GM19351 (cell line): ENCODE data around the gene FLOT2.
"Not testable (repeated sequence)": the region's sequence is repeated elsewhere in the genome, so short reads cannot be mapped to it uniquely, and the experiment has no call there.

Source experiments
- ATAC-seq: cut with Tn5 transposase; IDR thresholded peaks from one replicate; pipeline ENCODE4 v1.9.1; 2021; ENCODE audit warnings: mild to moderate bottlenecking, moderate library complexity; ENCODE audit not compliant: unreplicated experiment

FLOT2 gene

DNA sequence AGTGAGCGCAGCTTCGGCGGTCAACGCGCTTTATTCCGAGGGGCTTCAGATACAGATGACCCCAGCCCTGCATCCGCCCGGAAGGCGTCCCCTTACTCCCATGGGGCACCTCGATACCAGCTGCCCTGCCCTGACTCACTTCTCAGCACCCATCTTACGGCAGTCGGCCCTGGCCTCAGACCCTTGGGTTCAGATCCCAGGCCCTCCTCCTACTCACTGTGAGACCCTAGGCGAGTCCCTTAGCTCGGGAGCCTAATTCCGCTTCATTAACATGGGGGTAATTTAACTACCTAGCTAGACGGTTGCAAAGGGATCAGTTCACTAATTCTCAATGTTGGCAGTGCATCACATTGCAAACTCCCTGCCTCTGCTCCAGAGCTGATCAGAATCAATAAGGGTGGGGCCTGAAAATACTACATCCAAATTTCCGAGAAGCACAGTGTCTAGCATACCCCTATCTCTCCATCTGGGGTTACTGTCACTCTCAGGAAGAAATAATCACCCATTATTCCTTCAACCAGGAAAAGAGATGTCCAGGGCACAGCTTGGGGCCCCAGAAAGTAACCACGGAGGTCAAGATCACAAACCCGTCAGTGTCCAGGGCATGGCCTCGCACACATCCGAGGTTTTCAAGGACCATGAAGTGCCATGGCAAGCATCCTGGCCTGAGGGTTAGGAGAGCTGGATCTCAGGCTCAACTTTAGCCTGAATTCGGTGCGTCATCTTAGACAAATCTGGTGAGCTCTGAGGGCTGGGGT lies 415 bp upstream of the FLOT2 start:
- ATAC-seq, result no peak

DNA sequence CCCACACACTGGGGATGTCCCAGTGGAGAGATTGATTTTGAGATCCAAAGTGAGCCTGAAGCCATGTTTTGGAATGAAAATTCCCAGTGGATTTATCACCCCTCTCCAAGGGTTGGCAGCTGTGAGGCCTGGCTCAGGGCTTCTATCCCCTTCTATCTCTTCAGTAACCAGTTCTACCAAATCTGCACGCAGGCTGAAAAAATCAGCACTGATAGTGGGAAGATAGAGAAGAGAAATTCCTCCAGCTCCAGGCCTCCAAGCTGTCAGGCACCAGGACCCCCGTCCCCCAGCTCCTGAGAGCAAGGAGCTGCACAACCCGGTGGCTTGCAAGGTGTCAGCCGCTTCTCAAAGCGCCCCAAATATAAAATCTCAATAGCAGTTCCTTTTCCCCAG lies 1.0 kb downstream of the FLOT2 start:
- ATAC-seq, result no peak

DNA sequence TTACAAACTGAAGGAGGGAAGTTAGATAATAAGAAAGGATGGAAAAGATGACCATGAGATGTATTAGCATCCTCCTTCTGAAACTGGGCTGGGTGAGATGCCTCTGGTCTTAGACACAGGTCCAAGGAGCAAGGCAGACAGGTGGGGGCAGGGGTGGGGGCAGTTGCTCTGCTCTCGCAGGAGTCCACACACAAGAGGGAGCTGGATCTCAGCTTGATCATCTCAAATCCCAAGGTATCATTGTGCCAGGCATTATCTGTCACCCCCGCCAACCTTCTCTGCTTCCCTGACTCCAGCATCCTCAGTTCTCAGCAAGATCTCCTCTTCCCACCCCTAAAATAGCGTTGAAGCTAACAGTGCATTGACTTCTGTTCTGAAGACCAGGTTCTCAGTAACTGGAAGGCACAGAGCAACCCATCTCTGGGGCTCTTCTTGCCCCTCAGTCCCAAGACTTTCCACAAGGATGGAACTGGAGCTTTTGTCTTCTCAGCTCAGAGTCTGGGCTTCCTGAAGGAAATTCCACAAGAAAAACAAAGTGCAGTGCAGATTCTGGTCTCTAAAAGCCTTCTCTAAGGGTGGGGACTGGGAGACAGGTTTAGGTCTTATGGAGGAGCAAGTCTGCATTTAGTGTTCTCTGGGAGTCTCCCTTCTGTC lies 1.6 kb downstream of the FLOT2 start:
- no peak for ATAC-seq

DNA sequence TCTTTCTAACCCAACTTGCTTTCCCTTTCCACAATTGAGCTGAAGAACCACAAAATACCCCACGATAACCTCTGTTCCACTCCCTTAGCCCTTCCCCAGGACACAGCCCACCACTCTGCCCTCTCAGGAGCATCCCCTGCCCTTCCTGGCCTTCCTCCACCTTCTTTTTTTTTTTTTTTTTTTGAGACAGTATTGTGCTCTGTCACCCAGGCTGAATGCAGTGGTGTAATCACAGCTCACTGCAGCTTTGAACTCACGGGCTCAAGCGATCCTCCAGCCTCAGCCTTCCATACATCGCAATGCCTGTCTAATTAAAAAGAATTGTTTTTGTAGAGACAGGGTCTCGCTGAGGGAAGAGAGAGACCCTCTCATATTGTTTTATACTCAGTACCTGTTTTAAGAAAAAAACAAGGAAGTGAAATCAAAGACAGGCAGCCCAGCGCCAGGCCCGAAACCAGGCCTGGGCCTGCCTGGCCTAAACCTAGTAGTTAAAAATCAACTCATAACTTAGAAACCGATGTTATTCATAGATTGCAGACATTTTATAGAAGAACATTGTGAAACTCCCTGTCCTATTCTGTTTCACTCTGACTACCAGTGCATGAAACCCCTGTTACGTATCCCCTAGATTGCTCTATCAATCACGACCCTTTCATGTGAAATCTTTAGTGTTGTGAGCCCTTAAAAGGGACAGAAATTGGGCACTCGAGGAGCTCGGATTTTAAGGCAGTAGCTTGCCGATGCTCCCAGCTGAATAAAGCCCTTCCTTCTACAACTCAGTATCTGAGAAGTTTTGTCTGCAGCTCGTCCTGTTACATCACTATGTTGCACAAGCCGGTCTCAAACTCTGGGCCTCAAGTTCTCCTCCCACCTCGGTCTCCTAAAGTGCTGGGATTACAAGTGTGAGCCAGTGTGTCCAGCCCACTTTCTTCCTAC lies 4.0 kb downstream of the FLOT2 start:
- ATAC-seq, result not testable (repeated sequence)

DNA sequence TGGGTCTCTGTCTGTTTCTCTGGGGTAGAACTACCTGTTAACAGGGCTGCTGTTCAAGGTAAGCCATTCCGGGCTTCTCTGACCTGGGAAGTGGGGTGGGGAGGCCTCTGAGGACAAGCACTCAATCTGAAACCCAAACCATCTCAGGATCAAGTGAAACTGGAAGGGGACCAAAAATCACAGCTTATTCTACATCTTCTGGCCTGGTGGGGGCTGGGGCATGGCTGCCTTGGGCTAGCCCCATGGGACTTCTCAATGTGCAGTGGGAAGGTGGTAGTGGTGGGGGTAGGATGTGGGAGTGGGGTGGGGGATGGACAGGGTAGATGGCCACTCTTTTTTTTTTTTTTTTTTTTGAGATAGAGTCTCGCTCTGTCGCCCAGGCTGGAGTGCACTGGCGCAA lies 5.5 kb downstream of the FLOT2 start:
- ATAC-seq, result no peak

DNA sequence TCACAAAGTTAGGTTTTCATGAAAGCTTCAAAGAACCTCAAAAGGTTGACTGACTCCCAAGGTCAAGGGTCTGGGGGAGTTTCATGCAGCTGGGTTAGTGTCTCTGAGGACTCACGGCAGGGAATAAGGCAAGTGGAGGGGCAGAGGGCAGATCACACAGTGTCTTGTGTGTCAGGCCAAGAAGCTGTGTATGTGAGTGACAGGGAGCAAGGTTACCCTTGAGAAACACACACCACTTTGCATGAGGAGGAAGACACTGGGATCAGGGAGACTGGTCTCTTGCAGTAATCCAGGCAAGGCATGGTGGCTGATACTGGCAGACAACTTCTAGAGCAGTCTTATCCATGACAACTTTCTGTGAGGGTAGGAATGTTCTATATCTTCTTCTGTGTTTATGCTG lies 6.3 kb downstream of the FLOT2 start:
- ATAC-seq, result no peak

DNA sequence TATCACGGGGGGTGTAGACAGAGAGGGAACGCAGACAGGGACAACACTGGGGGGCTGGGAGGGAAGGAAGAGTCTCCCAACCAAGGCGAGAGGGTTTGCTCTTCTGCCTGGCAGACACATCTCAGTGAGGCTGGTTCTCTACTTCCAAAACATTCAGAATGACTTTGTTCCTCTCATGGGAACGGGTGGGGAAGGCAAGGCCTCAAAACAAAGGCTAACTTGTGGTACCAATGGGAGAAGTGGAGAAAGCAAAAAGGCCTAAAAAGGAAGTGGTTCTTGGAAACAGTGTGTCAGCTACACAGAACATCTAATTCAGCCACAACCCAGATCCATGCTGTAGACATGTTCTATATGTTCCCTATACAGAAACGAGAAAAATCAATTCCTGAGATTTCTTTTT lies 7.5 kb downstream of the FLOT2 start:
- ATAC-seq, result no peak

DNA sequence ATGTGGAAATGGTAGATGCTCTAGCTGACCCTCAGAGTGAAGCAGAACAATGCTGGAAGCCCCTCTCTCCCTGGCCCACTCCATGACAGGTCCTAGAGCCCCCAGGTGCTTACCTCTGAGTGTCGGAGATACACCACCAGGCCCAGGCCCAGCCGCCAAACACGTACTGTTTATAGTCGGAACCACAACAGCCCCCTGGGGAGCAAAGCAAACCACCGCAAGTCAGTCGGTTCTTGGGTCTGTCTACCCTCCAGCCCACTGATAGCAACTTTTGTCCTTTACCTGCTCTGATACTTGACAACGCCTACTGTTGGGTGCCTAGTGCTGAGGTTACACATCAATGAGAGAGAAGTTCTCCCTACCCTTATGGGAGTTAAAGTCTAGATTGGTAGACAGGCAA lies 8.7 kb downstream of the FLOT2 start:
- no peak for ATAC-seq

DNA sequence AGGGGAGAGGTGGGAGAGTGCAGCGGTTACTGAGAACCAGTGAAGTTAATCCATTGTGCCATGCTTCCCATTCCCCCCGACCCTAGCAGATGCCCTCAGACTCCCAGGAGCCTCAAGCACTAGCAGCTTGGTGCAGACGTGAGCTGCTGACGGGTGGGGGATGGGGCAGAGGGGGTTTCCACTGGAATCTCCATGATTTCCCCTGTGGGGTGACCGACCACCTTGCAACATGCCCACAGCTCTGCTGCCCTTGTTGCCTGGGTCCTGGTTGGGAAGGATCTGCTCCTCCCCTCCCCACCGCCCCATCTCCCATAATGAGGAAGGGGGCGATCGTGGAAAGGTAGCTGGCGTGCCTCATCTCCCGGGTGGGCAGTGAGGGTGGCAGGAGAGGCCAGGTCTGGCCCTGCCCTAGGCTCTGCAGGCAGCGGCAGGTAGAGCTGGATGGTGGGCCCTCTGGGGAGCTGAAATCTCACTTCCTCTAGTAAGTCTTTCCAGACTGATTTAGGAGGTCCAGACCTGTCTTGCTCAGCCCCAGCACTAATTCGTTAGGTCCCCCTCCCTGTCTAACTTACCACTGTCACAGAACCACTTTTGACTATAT lies 9.6 kb downstream of the FLOT2 start:
- no peak for ATAC-seq

DNA sequence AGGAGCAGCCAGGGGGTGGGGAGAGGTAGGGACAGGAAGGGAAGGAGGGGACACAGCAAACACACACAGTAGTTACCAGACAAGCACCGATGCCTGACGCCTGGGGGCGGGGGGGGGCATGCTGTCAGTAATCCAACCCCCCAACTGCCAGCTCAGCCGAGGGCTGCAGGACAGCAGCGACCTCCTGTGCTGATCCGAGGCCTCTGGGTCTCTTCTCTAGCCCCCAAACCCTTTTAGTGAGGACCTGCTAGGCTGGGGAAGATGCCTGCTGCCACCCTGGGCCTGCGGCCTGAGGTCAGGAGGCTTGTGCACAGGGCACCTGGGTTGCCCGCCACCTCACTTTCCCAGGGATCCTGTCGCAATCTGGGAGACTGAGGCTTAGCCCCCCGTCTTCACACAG lies 11.6 kb downstream of the FLOT2 start:
- no peak for ATAC-seq

DNA sequence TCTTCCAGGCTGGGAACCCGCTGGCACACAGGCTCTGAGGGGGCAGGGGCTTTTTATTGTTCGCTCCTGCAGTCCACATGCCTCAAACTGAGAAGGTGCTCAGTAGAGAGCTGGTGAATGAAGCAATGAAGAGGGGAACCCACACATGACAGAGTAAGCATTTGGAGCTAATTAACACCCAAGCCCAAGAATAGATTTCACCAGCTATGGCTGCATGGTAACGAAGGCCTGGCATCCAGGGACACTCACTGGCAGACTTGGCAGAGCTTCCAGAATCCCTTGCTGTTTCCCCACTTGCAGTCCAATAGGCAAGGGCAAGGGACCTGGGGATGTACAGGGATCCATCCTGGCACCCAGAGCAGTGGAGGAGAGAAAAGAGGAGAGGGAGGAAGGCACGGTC lies 12.2 kb downstream of the FLOT2 start:
- no peak for ATAC-seq

DNA sequence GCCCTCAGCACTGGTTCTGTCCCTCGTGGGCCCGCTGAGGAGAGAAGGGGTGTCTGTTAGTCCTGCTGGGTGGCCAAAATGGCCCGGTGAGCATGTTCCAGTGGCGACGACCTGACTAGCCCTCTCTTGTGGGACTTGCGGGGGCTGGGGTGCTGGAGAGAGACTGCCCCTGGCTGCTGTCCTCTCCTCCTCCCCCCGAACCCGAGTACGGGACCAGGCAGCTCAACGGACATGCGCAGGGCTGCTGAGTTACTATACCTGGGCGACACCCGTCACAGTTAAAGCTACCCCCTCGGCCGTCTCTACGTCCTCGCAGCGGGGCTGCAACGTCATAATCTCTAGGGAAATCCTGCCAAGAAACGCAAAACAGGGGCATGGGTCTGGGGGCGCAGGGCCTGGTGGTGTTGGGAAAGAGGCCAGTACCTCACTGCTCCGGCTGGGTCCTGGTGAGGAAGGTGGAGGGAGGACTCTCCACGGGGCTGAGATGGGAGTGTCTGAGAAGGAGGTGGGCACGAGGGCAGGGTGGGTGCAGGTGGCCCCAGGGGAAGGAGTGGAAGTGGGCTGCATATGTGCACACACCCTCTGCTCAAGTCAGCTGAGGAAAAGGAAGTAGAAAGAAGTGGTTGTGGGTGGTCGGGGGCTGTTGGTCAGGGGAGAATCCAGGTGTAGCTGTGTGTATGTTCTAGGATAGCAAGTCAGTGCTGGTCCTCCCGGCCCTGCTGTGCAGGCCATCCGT lies 13.4 kb downstream of the FLOT2 start:
- no peak for ATAC-seq

DNA sequence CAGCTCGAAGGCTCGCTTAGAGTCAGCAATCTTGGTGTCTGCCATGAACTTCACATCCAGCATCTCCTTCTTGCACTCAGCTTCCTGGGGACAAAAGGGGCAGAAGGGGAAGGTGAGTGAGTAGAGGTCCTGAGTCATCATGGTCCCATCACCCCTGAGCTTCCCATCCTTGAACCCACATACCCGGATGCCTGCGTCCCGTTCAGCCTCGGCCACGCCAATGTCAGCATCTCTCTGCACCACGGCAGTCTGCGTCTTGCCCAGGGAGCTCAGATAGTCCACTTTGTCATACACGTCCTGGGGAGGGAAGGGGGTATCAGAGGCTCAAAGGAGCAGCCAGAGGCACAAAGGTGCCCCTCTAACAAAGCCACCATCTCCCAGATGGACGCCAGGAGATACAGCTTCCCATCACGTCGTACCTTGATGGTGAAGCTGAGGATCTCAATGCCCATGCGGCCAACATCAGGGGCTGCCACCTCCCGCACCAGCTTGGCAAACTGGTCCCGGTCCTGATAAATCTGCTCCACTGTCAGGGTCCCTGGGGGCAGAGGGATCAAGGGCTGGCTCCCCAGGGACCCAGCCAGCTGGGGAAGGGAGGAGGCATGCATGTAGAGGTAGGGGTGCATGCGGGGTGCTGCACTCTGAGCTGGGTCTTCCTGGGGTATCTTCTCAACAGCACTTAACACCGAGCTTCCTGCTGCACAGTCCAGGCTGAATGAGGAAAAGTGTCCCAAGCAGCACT lies 15.2 kb downstream of the FLOT2 start:
- ATAC-seq, result no peak

DNA sequence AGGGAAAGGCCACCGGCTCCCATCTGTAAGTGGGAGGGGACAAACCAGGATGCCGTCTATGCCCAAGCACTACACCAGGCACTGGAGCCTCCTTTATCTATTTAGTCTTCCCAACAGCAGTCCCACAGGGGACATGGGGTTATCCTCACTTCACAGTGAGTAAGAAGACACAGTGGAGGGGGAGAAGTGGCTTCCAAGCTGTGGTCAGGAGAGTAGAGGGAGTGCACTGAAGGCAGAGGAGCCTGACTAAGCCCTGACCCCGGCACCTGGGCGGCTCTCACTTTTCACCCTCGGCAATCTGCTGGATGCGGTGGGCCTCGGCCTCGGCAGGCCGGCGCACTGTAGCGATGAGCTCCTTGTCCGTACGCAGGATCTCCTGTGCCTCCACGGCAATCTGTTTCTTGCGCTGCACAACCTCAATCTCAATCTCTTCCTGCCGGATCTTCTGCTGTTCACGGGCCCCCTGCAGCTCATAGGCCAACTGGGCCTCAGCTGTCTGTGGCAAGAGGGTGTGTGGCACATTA lies 15.9 kb downstream of the FLOT2 start:
- ATAC-seq, result no peak

DNA sequence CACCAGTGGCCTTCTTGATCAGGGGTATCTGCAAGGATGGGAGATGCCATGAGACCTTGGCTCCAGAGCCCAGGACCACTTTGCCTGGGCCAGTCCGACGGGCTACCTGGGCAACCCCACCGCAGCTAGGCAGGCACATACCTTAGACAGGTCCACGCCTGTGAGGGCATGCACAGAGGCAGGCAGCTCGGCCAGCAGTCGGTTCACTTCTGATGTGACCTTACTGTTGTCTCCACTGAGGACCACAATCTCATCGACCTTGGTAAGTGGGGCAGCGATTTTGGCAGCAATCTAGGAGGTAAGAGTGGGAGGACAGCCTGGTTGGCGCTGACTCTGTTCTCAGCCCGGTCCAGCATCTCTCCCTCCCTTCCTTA lies 17.0 kb downstream of the FLOT2 start:
- no peak for ATAC-seq

DNA sequence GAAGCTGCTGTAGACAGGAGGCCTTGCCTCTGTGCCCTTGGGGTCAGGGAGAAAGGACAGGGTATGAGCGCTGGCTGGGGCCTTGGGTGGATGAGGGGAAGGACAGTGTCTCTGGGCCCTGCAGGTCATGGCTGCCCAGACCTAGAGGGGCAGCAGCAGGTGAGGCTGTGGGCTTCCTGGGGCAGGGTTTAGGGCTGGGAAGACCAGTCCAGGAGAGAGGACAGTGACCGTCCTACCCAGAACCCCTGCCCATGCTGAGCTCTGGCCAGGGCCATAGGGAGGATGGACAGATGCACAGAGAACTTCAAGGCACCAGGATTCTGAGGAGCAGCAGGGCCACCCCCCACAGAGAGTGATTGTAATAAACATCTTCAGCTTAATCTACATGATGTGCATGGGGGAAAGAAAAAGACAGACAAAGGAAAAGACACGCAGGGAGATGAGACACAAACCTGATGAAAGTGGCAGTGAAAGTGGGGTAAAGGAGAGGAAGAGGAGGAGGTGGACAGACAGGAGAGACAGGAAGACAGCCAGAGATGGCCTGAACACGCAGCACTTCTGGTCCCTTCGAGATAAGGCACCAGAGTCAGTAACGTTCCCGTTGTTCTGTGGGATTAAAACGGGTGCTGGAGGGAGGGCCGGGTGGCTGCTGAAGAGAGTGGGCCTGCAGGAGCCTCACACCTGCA lies 17.5 kb downstream of the FLOT2 start:
- no peak for ATAC-seq

DNA sequence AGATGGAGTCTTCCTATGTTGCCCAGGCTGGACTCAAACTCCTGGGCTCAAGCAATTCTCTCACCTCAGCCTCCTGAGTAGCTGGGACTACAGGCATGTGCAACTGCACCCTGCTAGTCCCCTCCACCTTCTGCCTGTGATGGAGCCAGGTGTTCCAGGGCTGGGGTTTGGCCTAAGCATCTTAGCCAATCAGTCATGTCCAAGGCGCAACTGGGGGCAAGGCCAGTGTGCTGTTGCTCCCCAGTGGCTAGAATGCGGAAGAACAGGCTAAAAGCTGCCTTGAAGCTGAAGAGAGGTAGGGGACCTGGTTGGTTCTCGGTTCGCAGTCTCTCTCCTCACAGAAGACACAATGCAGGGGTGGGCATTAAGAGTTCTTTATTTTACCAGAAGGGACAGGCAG lies 18.6 kb downstream of the FLOT2 start:
- ATAC-seq, result no peak

DNA sequence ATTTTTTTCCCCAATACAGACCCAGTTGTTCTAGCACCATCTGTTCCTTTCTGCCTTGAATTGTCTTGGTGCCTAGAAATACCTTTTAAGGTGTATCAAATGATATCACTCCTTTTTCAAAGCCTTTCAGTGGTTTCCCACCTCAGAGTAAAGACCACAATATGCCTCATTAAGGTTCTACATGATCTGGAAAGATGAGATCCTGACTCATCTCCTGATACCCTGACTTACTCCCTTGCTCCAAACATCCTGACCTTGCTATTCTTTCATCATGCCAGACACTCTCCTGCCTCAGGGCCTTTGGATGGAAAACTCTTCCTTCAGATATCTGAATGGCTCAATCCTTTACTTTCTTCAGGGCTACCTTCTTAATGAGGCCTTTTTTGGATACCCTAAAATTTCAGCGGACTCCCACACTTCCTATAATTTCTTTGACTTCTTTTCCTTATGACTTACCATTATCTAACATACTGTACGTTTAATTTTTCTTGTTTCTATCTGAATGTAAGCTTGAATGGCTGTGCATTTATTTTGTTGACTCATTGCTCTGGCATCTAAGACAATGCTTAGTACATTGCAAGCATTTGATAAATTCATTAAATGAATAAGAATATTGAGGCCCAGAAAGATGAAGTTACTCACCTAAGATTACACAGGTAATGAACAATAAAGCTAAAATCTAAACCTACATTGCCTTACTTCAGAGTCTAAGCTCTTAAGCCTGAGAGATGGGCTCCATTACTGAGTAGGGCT lies 19.2 kb downstream of the FLOT2 start:
- ATAC-seq, result no peak
